Ecto neural progenitor cell (in vitro differentiated cells): ENCODE measurements around the gene MFSD1.

Source experiments
- DNase-seq: peaks from one replicate; pipeline ENCODE4 v3.0.0-alpha.2; 2018; ENCODE audit warnings: low spot score

Gene MFSD1

GRCh38 chr3:158801696-158802408 lies at the start of gene MFSD1:
TSS of gene MFSD1 (plus strand) at chr3:158802054. CDS start at chr3:158802153, 99 bp downstream.
- peak; percentile 95 for DNase-seq

- no peak for DNase-seq
Observed at GRCh38 chr3:158753854-158754253, 48.0 kb upstream of the MFSD1 start.

GRCh38 chr3:158755421-158755820 lies 46.4 kb upstream of the MFSD1 start:
- DNase-seq, result no peak

GRCh38 chr3:158761350-158761749 lies 40.5 kb upstream of the MFSD1 start:
- DNase-seq, result no peak

- no peak for DNase-seq
Observed at GRCh38 chr3:158762701-158763100, 39.2 kb upstream of the MFSD1 start.

- no peak for DNase-seq
Observed at GRCh38 chr3:158763421-158763820, 38.4 kb upstream of the MFSD1 start.

- DNase-seq, result no peak
Observed at GRCh38 chr3:158765518-158766205, 36.2 kb upstream of the MFSD1 start.

GRCh38 chr3:158766364-158766763 lies 35.5 kb upstream of the MFSD1 start:
- DNase-seq, result no peak

GRCh38 chr3:158768361-158768787 lies 33.5 kb upstream of the MFSD1 start:
- DNase-seq, result peak; percentile 59

- DNase-seq, result no peak
Observed at GRCh38 chr3:158768881-158769543, 32.8 kb upstream of the MFSD1 start.

GRCh38 chr3:158769549-158769948 lies 32.3 kb upstream of the MFSD1 start:
- no peak for DNase-seq

GRCh38 chr3:158769952-158770740 lies 31.7 kb upstream of the MFSD1 start:
- DNase-seq, result no peak

GRCh38 chr3:158770741-158771350 lies 31.0 kb upstream of the MFSD1 start:
- no peak for DNase-seq

- DNase-seq, result no peak
Observed at GRCh38 chr3:158771577-158771976, 30.3 kb upstream of the MFSD1 start.

GRCh38 chr3:158771982-158772381 lies 29.9 kb upstream of the MFSD1 start:
- no peak for DNase-seq

GRCh38 chr3:158773166-158773565 lies 28.7 kb upstream of the MFSD1 start:
- DNase-seq, result no peak

- no peak for DNase-seq
Observed at GRCh38 chr3:158773845-158774830, 27.7 kb upstream of the MFSD1 start.

GRCh38 chr3:158774965-158775364 lies 26.9 kb upstream of the MFSD1 start:
- no peak for DNase-seq

GRCh38 chr3:158775426-158776410 lies 26.1 kb upstream of the MFSD1 start:
- DNase-seq, result no peak
